ENCODE measurements around the gene PML.

GRCh38 chr15:73949496-73949895 lies 45.0 kb upstream of the PML start:
- TF ChIP-seq FOS (IDR thresholded peaks at IDR 0.05; ENCODE audit: low read depth, low read length) (no peak), RCOR1 (IDR thresholded peaks at IDR 0.05; ENCODE audit: insufficient replicate concordance, low read length) (no peak), CTCF (conservative IDR thresholded peaks at IDR 0.05; ENCODE audit: low read depth, low read length) (no peak), NFE2L2 (IDR thresholded peaks at IDR 0.05; ENCODE audit: low read depth, low read length) (no peak), BHLHE40 (IDR thresholded peaks at IDR 0.05; ENCODE audit: low read depth, low read length) (no peak), POLR2A (IDR thresholded peaks at IDR 0.05; ENCODE audit: low read depth, low read length) (no peak), RFX5 (IDR thresholded peaks at IDR 0.05; ENCODE audit: low read depth, low read length) (no peak), CEBPB (IDR thresholded peaks at IDR 0.05; ENCODE audit: low read depth, low read length) (no peak), MAFK (IDR thresholded peaks at IDR 0.05; ENCODE audit: low read depth, low read length) (no peak), SMC3 (IDR thresholded peaks at IDR 0.05; ENCODE audit: low read depth, low read length) (no peak), CHD1 (IDR thresholded peaks at IDR 0.05; ENCODE audit: low read depth, low read length) (no peak)

All from IMR-90 (cell line).